Nephron progenitor cell (in vitro differentiated cells): Measurements from ENCODE around the gene STXBP6.

ENCODE experiments used
- DNase-seq: peaks from one replicate; pipeline ENCODE4 v3.0.0; 2021
- H3K27ac Mint-ChIP-seq: 2 replicates; pipeline ENCODE4 v1.8.0; 2021; ENCODE audit warnings: mild to moderate bottlenecking, moderate library complexity, mixed read lengths
- H3K27me3 Mint-ChIP-seq: 2 replicates; pipeline ENCODE4 v1.8.0; 2021; ENCODE audit warnings: mild to moderate bottlenecking, low read depth, mixed read lengths; ENCODE audit not compliant: poor library complexity
- H3K36me3 Mint-ChIP-seq: 2 replicates; pipeline ENCODE4 v1.8.0; 2021; ENCODE audit warnings: low read depth, mixed read lengths
- H3K4me1 Mint-ChIP-seq: 2 replicates; pipeline ENCODE4 v1.8.0; 2021; ENCODE audit warnings: mixed read lengths
- H3K4me3 Mint-ChIP-seq: 2 replicates; pipeline ENCODE4 v1.8.0; 2021; ENCODE audit warnings: mild to moderate bottlenecking, moderate library complexity, mixed read lengths
- H3K9me3 Mint-ChIP-seq: 2 replicates; pipeline ENCODE4 v1.8.0; 2021; ENCODE audit warnings: mild to moderate bottlenecking, moderate library complexity, mixed read lengths
- TF ChIP-seq, protein P1 (sequence below): fragments of 200-600 bp; sonication (generic); IDR thresholded peaks from 2 replicates; pipeline ENCODE4 v1.5.0; 2021; ENCODE audit warnings: antibody characterized with exemption

Gene STXBP6

DNA sequence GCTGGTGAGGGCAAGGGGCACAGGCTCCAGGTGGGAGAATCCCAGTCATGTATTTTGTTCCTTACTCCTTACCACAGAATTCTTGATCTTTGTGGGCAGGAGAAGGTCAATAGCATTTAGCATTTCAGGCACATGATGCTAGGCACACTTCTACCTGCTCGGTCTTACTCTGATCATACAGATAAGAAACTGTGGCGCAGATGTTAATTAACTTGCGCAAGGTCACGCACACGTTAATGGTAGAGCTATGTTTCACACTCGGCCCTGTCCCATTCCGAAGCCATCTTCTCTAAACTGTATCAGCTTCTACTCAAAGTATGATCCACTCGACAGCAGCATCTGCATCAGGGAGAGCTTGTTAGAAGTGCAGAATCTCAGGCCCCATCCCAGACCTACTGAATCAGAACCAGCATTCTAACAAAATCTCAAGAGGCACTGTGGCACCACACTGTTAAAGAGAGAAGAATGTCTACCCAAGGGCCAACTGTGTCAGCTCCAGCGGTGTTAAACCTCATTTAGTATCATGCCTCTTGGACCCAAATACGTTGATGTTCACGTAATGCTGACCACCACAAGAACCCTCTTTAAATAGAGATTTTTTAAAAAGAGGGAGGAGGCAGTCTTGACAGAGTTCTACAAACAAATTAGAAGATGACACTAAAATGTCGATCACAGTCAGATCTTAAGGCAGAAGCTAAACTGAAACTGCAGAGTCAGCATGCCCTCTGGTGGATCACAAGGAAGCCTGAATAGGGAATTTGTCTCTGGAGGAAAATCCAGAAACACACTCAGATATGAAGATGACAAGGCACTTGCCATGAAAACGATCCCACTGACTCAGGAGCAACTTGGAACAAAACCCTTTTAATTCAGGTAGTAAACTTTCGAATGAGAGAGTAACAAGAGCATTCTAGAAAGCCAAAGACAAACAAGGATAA is 7.3 kb downstream of the STXBP6 start:
- peaks cover 43% of the 10 kb centered on the region for H3K4me1 Mint-ChIP-seq
- no peak overlapping the region for H3K27ac Mint-ChIP-seq
- H3K4me3 Mint-ChIP-seq = no peak overlapping the region
- H3K36me3 Mint-ChIP-seq = peaks cover 26% of the 10 kb centered on the region
- TF ChIP-seq, protein P1, sequence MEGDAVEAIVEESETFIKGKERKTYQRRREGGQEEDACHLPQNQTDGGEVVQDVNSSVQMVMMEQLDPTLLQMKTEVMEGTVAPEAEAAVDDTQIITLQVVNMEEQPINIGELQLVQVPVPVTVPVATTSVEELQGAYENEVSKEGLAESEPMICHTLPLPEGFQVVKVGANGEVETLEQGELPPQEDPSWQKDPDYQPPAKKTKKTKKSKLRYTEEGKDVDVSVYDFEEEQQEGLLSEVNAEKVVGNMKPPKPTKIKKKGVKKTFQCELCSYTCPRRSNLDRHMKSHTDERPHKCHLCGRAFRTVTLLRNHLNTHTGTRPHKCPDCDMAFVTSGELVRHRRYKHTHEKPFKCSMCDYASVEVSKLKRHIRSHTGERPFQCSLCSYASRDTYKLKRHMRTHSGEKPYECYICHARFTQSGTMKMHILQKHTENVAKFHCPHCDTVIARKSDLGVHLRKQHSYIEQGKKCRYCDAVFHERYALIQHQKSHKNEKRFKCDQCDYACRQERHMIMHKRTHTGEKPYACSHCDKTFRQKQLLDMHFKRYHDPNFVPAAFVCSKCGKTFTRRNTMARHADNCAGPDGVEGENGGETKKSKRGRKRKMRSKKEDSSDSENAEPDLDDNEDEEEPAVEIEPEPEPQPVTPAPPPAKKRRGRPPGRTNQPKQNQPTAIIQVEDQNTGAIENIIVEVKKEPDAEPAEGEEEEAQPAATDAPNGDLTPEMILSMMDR = peak; percentile 47
- H3K27me3 Mint-ChIP-seq = peaks cover 3% of the 10 kb centered on the region
- DNase-seq = no peak
- peaks cover 15% of the 10 kb centered on the region for H3K9me3 Mint-ChIP-seq

DNA sequence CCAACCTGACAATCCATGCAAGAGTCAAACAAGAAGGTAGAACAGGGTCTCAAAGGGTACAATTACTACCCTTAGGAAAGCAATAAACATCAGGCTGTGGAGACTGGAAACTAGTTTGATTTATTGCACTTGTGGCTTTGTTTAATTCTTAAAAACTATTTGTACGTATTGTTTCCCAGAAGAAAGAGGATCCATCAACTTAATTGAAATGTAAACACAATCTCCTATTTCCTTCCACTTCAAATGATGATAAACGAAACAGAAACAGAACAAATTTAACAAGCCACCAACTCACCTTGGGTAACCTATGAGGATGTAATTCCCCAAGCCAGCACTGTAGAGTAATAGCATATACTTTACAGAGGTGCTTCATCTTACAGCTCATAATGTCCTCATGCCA is 8.0 kb downstream of the STXBP6 start:
- H3K4me3 Mint-ChIP-seq = no peak overlapping the region
- no peak overlapping the region for H3K27ac Mint-ChIP-seq
- TF ChIP-seq, protein P1 = no peak
- peaks cover 49% of the 10 kb centered on the region for H3K4me1 Mint-ChIP-seq
- no peak for DNase-seq
- H3K27me3 Mint-ChIP-seq = no peaks in the 10 kb centered on the region
- peaks cover 15% of the 10 kb centered on the region for H3K9me3 Mint-ChIP-seq
- peaks cover 26% of the 10 kb centered on the region for H3K36me3 Mint-ChIP-seq

DNA sequence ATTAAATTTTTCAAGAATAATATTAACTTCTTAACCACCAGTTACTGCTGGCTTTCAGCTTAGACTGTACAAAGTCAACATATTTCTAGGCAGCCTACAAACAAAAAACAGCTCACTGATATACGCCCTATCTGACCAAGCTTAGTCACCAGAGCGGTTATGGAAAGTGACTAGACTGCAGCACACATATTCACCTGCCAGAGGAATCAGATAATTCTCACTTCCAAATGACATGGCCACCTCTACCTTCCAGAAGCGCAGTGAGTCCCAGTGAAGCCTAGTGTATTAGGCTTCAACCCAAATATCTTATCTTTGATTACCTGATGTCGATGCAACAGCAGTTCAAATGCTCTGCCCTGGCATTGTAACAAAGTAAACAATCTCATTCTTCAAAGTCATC is 8.5 kb downstream of the STXBP6 start:
- H3K27ac Mint-ChIP-seq = no peak overlapping the region
- TF ChIP-seq, protein P1 = no peak
- no peaks in the 10 kb centered on the region for H3K27me3 Mint-ChIP-seq
- peaks cover 15% of the 10 kb centered on the region for H3K9me3 Mint-ChIP-seq
- DNase-seq = no peak
- H3K4me3 Mint-ChIP-seq = no peak overlapping the region
- peaks cover 49% of the 10 kb centered on the region for H3K4me1 Mint-ChIP-seq
- peaks cover 26% of the 10 kb centered on the region for H3K36me3 Mint-ChIP-seq

DNA sequence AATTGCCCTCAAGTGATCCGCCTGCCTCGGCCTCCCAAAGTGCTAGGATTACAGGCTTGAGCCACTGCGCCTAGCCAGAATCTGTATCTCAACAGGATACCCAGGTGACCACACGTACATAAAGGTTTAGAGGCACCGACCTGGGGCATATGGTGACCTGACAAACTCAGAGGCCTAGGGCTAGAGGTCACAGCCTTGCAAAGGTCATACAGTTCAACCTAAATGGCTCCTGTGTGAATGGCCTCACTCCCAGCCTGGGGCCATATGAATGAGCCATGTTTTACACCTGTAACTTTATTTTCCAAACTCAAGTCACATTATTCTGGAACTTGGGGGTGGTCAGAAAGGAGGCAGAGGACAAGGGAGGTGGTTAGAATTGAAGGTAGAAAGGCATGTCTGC is 10.0 kb downstream of the STXBP6 start:
- Mint-ChIP-seq H3K27me3 (no peaks in the 10 kb centered on the region), H3K4me3 (no peak overlapping the region), H3K36me3 (peaks cover 21% of the 10 kb centered on the region), H3K27ac (no peak overlapping the region), H3K9me3 (peaks cover 15% of the 10 kb centered on the region), H3K4me1 (peaks cover 49% of the 10 kb centered on the region)
- TF ChIP-seq, protein P1 = no peak
- no peak for DNase-seq

DNA sequence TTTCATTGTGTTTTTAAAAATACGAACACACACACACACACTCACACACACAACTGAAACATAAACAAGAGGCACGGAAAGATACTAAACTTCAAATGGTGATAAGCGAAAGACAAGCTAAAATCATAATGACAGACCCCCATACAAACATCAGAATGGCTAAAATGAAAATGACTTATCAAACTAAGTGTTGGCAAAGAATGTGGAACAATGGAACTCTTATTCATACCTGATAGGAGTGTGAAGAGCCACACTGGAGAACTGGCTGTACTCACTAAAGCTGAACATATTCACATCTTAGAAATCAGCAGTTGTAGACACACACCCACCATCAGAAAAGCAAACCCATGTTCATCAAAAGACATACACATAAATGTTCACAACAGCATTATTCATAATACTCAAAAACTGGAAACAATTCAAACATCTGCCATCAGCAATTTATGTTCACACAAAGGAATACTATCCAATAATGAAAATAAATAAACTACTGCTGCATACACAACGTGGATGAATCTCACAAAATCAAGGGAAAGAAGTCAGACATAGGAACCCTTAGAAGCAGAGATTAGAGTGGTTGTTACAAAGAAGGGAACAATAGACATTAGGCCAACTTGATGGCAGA is 11.8 kb downstream of the STXBP6 start:
- Mint-ChIP-seq H3K36me3 (peaks cover 21% of the 10 kb centered on the region), H3K9me3 (peaks cover 15% of the 10 kb centered on the region), H3K27me3 (no peaks in the 10 kb centered on the region), H3K27ac (peak overlapping the region; percentile 33), H3K4me1 (peaks cover 42% of the 10 kb centered on the region), H3K4me3 (no peak overlapping the region)
- no peak for DNase-seq
- TF ChIP-seq, protein P1 = no peak
